ENCODE measurements around the gene MYOM1. TPM values are rescaled to one million over a fixed set of nuclear protein-coding genes. Genes with fewer than 3 reads are reported as not detected.

MYOM1 gene
- total RNA-seq, 2 donors from 2014 or later, result 6.1 to 6.5 TPM

- Histone ChIP-seq H3K36me3 (no peaks in the 10 kb centered on the region), H3K4me1 (replicated peaks) (no peaks in the 10 kb centered on the region), H3K27ac (no peak overlapping the region), H3K27me3 (replicated peaks; ENCODE audit: insufficient read depth) (no peaks in the 10 kb centered on the region), H3K4me3 (no peak overlapping the region), H3K9me3 (no peaks in the 10 kb centered on the region)
- no peak for TF ChIP-seq POLR2A (IDR thresholded peaks at IDR 0.05)
- TF ChIP-seq, protein P1, sequence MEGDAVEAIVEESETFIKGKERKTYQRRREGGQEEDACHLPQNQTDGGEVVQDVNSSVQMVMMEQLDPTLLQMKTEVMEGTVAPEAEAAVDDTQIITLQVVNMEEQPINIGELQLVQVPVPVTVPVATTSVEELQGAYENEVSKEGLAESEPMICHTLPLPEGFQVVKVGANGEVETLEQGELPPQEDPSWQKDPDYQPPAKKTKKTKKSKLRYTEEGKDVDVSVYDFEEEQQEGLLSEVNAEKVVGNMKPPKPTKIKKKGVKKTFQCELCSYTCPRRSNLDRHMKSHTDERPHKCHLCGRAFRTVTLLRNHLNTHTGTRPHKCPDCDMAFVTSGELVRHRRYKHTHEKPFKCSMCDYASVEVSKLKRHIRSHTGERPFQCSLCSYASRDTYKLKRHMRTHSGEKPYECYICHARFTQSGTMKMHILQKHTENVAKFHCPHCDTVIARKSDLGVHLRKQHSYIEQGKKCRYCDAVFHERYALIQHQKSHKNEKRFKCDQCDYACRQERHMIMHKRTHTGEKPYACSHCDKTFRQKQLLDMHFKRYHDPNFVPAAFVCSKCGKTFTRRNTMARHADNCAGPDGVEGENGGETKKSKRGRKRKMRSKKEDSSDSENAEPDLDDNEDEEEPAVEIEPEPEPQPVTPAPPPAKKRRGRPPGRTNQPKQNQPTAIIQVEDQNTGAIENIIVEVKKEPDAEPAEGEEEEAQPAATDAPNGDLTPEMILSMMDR (IDR thresholded peaks at IDR 0.05), result peak in 3 of 4 experiments; percentile 47 to 63 (median 59)
- 36% methylated on average over 16 of the region's 16 CpGs for WGBS
- intact Hi-C loops (cut with DNase I), result loop anchor here (2.0 to 10.0 kb wide), 3 partner anchors 72 to 130 kb away; no protein-coding TSS in a partner anchor
- DNase-seq (ENCODE audit: low spot score), result peak; percentile 40
Measured at GRCh38 chr18:3062798-3063680, 156.7 kb downstream of the MYOM1 start.

DNA sequence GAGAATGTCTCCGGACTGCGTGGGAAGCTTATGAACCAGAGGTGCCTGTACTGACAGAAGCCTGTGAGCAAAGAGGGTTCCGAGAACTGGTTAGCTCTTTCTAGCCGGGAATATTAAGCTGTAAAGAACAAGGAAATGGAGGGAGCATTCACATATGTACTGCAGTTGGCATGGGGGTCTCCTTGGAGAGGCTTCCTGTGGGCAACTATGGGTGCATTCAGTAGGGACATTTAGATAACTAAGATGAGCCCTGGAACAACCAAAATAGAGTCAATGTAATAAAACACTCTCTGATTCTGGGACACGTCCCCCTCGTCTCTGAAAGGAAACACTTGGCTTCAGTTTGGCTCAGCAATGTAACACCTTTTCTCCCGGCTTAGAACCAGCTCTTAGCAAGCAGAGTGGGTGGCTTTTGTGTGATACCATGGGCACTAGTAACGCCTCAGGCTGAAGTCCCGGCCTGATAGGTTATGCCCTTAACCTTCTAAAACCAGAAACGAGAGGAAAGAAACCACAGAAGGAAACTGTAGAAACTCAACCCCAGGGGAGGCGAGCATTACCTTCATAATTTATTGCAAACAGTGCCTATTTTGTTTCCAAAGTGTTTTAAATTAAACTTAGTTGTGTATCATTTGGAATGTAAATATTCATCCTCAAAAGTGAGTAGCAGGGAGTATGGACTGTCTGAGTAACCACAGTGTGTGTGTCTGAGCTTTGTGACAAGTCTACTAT, 158.0 kb downstream of the MYOM1 start:
- DNase-seq (ENCODE audit: low spot score), result no peak
- H3K27me3 ChIP-seq (replicated peaks; ENCODE audit: insufficient read depth), result no peaks in the 10 kb centered on the region
- no peaks in the 10 kb centered on the region for H3K4me1 ChIP-seq (replicated peaks)
- no peaks in the 10 kb centered on the region for H3K9me3 ChIP-seq
- intact Hi-C loops (cut with DNase I), result loop anchor here (2.0 to 10.0 kb wide), 3 partner anchors 73 to 129 kb away; no protein-coding TSS in a partner anchor
- H3K36me3 ChIP-seq, result no peaks in the 10 kb centered on the region
- 77% methylated on average over 11 of the region's 11 CpGs for WGBS
- peak overlapping the region in 1 of 2 donors; percentile 1 for H3K27ac ChIP-seq
- TF ChIP-seq POLR2A (IDR thresholded peaks at IDR 0.05) (no peak), POLR2AphosphoS5 (IDR thresholded peaks at IDR 0.05) (no peak)
- TF ChIP-seq, protein P1 (IDR thresholded peaks at IDR 0.05), result no peak
- H3K4me3 ChIP-seq, result no peak overlapping the region

DNA sequence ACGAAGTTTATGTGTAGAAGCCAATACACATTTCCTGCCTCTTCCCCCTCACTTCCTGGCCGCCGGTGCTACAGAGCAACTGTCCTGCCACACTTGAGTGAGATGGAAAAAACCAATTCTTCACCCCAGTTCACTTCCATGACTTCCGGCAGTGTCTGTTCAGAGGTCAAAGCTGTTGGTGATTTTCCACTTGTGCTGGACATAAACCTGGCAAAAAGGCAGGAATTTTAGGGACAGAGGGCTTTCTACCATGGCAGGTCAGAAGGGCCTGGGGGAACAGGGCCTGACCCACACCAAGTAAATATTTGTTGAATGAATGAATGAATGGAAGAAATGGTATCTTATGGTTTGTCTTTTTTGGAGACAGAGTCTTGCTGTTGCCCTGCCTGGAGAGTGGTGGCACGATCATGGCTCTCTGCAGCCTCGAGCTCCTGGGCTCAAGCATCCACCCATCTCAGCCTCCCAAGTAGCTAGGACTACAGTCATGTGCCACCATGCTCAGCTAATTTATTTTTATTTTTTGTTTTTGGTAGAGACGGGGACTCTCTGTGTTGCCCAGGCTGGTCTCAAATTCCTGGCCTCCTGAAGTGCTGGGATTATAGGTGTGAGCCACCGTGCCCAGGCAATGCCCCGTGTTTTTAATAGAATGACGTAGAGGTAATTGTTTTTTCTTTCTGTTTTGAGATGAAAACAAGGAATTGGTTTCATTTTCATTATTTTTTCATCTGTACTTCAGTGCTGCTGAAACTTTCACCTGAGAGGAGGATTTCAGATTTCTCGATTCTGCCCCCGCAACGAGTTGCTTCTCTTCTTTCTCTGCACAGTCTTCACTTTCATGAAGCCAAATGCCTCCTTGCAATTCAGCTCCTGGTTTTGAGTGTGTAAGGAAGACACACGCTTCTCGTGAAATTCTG, 158.8 kb downstream of the MYOM1 start:
- 83% methylated on average over 15 of the region's 15 CpGs for WGBS
- H3K4me1 ChIP-seq (replicated peaks), result no peaks in the 10 kb centered on the region
- peak overlapping the region; percentile 1 to 5 for H3K27ac ChIP-seq

GRCh38 chr18:3059272-3059671, 160.5 kb downstream of the MYOM1 start:
- Histone ChIP-seq H3K9me3 (no peaks in the 10 kb centered on the region), H3K36me3 (no peaks in the 10 kb centered on the region), H3K27ac (peak overlapping the region in 1 of 2 donors; percentile 8), H3K27me3 (replicated peaks; ENCODE audit: insufficient read depth) (no peaks in the 10 kb centered on the region), H3K4me3 (no peak overlapping the region), H3K4me1 (replicated peaks) (no peaks in the 10 kb centered on the region)
- TF ChIP-seq POLR2AphosphoS5 (IDR thresholded peaks at IDR 0.05), result no peak
- no peak for TF ChIP-seq POLR2A (IDR thresholded peaks at IDR 0.05)
- TF ChIP-seq, protein P1 (IDR thresholded peaks at IDR 0.05), result no peak
- WGBS, result 51% methylated on average over 3 of the region's 3 CpGs
- DNase-seq (ENCODE audit: low spot score), result no peak
- intact Hi-C loops (cut with DNase I), result no loop called here

More for the DNA sequence above, 158.8 kb downstream of the MYOM1 start:
- no peaks in the 10 kb centered on the region for H3K27me3 ChIP-seq (replicated peaks; ENCODE audit: insufficient read depth)
- no peak for DNase-seq (ENCODE audit: low spot score)
- intact Hi-C loops (cut with DNase I), result loop anchor here (5.0 to 10.0 kb wide), 2 partner anchors 74 to 114 kb away; no protein-coding TSS in a partner anchor
- H3K9me3 ChIP-seq, result no peaks in the 10 kb centered on the region
- TF ChIP-seq, protein P1 (IDR thresholded peaks at IDR 0.05), result no peak
- TF ChIP-seq POLR2A (IDR thresholded peaks at IDR 0.05), result no peak
- no peak for TF ChIP-seq POLR2AphosphoS5 (IDR thresholded peaks at IDR 0.05)
- no peak overlapping the region for H3K4me3 ChIP-seq
- no peaks in the 10 kb centered on the region for H3K36me3 ChIP-seq
